NCI-H1417 (cell line): ENCODE data around the gene STK26.
"Not testable (repeated sequence)": the region's sequence is repeated elsewhere in the genome, so short reads cannot be mapped to it uniquely, and the experiment has no call there.

Experiments used
- DNase-seq, 3 experiments: peaks; one replicate each; lab custom pipeline; 2025; lab: John Stamatoyannopoulos, UW

Gene STK26

GRCh38 chrX:132037479-132037993 lies 14.4 kb downstream of the STK26 start:
- DNase-seq: no peak

GRCh38 chrX:132040066-132040465 lies 17.0 kb downstream of the STK26 start:
- no peak for DNase-seq

GRCh38 chrX:132041015-132041414 lies 17.9 kb downstream of the STK26 start:
- DNase-seq: peak in 1 of 3 experiments; percentile 16

- no peak for DNase-seq
Measured at GRCh38 chrX:132043977-132044376, 20.9 kb downstream of the STK26 start.

GRCh38 chrX:132044953-132045352 lies 21.9 kb downstream of the STK26 start:
- DNase-seq: no peak

GRCh38 chrX:132045456-132045855 lies 22.4 kb downstream of the STK26 start:
- DNase-seq: no peak

GRCh38 chrX:132046533-132046932 lies 23.4 kb downstream of the STK26 start:
- no peak for DNase-seq

- DNase-seq: not testable (repeated sequence)
Measured at GRCh38 chrX:132051778-132052177, 28.7 kb downstream of the STK26 start.

GRCh38 chrX:132058050-132058449 lies 34.9 kb downstream of the STK26 start:
- DNase-seq: no peak

- DNase-seq: no peak
Measured at GRCh38 chrX:132058975-132059374, 35.9 kb downstream of the STK26 start.

- no peak for DNase-seq
Measured at GRCh38 chrX:132059973-132060540, 37.0 kb downstream of the STK26 start.

- no peak for DNase-seq
Measured at GRCh38 chrX:132063334-132063733, 40.2 kb downstream of the STK26 start.

- no peak for DNase-seq
Measured at GRCh38 chrX:132063862-132064261, 40.8 kb downstream of the STK26 start.

GRCh38 chrX:132068405-132068804 lies 45.3 kb downstream of the STK26 start:
- DNase-seq: no peak

- peak in 1 of 3 experiments; percentile 45 for DNase-seq
Measured at GRCh38 chrX:132071254-132071653, 48.2 kb downstream of the STK26 start.

- no peak for DNase-seq
Measured at GRCh38 chrX:132077414-132077813, 54.3 kb downstream of the STK26 start.

GRCh38 chrX:132077912-132078311 lies 54.8 kb downstream of the STK26 start:
- DNase-seq: no peak

GRCh38 chrX:132085786-132086185 lies 62.7 kb downstream of the STK26 start:
- no peak for DNase-seq

- DNase-seq: no peak
Measured at GRCh38 chrX:132086672-132087071, 63.6 kb downstream of the STK26 start.

- DNase-seq: no peak
Measured at GRCh38 chrX:132088864-132089263, 65.8 kb downstream of the STK26 start.

- no peak for DNase-seq
Measured at GRCh38 chrX:132090403-132091159, 67.5 kb downstream of the STK26 start.

GRCh38 chrX:132092439-132093065 lies 69.5 kb downstream of the STK26 start:
- DNase-seq: peak; percentile 29 to 78 (median 47)
